H1 (cell line): ENCODE data around the gene PPIA. TPM values are rescaled to one million over a fixed set of nuclear protein-coding genes. Genes with fewer than 3 reads are reported as not detected.

Experiments
- EGR1 ChIP-seq: IDR thresholded peaks from 2 replicates; pipeline ENCODE4 v1.6.1; 2011; ENCODE audit warnings: low read depth, low read length, borderline replicate concordance
- KDM1A ChIP-seq: fragments of 200-600, 300-600 bp; sonication (generic); IDR thresholded peaks from 2 replicates; pipeline ENCODE4 v1.7.1; 2016; ENCODE audit warnings: mild to moderate bottlenecking, low read length, borderline replicate concordance
- NANOG ChIP-seq: IDR thresholded peaks from 2 replicates; pipeline ENCODE4 v1.6.1; 2011; ENCODE audit warnings: low read length, low read depth, mild to moderate bottlenecking, inconsistent platforms; ENCODE audit not compliant: insufficient read depth, poor library complexity, severe bottlenecking
- TCF12 ChIP-seq: IDR thresholded peaks from 2 replicates; pipeline ENCODE4 v1.6.1; 2011; ENCODE audit warnings: low read depth, mild to moderate bottlenecking, low read length
- USF2 ChIP-seq: IDR thresholded peaks from 2 replicates; pipeline ENCODE4 v1.6.1; 2011; ENCODE audit warnings: low read length, improper control_type of control experiment
- polyA plus RNA-seq, 7 experiments: library from polyadenylated mRNA; depleted of rRNA in 3 of 7; stranded (reverse) in 5 of 7; unstranded in 2 of 7; fragments of >200 nt in 5 of 7; fragments of 200-250 nt in 2 of 7; gene quantifications; 1 replicate in 5 of 7; 2 replicates in 1 of 7; 4 replicates in 1 of 7; pipeline versions ENCODE4 v1.2.1 to v1.2.3, GENCODE V29; 2011 to 2013; ENCODE audit warnings: missing spikeins in 2 of 7, mixed read lengths in 2 of 7
- total RNA-seq: library from RNA; stranded (reverse); fragmentation: NEBNext Ultra II Directional; extraction: Animal tissue kit (Norgen Biotek cat#: 25700); gene quantifications from 2 replicates; pipeline ENCODE4 v1.2.1, GENCODE V29; 2021

Gene PPIA
- total and polyA plus RNA-seq, 2 of the 8 experiments (the other 6 are each of a cell fraction or from before 2014, with no cell fraction given) = 2,865 to 5,394 TPM

DNA sequence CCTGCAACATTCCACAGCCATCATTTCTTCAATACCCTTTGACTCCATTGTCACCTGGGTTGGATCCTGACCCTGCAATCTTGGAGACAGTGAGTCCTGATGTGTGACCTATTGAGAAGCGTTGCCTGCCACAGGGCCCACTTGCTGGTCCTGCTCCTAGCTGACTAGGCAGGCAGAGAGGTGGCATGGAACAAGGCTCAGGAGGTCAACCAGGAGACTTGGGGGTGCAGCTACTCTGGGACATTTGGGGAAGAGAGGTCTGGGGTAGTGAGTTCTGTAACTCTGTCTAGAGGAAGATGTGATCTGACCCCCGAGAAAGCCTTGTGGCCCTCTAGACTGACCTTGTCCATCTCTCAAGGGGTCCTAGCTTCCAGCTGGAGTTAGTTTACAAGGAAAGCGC is 46.1 kb upstream of the PPIA start (continued):
- no peak for TF ChIP-seq NANOG
- no peak for TF ChIP-seq USF2
- no peak for TF ChIP-seq KDM1A
- TF ChIP-seq EGR1 = no peak
- no peak for TF ChIP-seq TCF12
